ENCODE measurements around the gene WDR64.
"Not testable (repeated sequence)": the region's sequence is repeated elsewhere in the genome, so short reads cannot be mapped to it uniquely, and the experiment has no call there.

Gene WDR64

GRCh38 chr1:241703739-241704138 is 51.7 kb downstream of the WDR64 start:
- FAIRE-seq, result not testable (repeated sequence)

GRCh38 chr1:241706257-241706656 is 54.2 kb downstream of the WDR64 start:
- FAIRE-seq, result peak; percentile 39

DNA sequence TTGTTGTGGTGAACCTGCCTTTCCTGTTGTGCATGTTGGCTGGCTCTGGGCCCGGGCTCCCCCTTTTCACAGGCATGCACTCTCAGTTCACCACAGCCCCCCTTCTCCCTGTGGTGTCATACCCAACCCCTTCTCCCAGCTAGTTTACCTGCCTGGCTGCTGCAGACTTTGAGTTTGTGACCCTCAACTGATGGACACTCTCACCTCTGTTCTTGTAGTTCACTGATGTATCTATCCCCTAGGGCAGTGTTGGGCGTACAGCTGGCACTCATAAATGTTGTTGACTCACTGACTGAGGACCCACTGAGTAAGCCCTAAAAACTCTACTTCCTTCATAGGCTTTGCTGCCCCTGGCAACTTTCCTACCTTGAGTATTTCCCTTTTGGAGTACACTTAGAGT is 54.9 kb downstream of the WDR64 start:
- FAIRE-seq, result no peak

DNA sequence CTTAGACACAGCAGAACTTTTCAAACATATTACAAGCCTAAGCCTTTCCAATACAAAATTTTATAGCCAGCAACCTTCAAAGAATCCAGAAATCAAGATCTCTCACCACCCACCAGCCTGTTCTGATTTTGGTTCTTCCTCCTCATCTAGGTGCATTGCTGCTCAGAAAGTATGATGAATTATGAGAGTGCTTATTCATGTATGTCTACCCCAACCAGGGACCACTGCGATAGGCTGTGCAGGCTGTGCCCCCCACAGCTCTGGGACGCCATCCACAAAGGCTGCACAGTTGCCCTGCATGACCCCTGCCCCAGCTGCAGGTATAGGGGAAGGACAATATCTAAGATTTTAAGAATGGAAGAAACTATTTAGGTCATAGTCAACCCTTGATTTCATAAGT is 55.4 kb downstream of the WDR64 start:
- FAIRE-seq, result no peak

- no peak for FAIRE-seq
Measured at GRCh38 chr1:241711326-241711725, 59.2 kb downstream of the WDR64 start.

DNA sequence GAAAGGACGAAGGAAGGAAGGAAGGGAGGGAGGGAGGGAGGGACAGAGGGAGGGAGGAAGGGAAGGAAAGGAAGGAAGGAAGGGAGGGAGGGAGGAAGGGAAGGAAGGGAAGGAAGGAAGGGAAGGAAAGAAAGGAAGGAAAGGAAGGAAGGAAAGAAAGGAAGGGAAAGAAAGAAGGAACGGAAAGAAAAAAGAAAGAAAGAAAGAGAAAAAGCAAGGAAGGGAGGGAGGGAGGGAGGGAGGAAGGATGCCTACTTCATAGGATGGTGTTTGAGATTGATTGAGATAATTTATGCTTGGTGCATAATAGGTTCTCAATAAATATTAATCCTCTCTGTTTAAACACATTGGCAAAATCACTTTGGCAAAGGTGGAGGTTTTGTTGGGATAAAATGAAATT is 61.2 kb downstream of the WDR64 start:
- no peak for FAIRE-seq

- FAIRE-seq, result no peak
Measured at GRCh38 chr1:241714321-241715218, 62.5 kb downstream of the WDR64 start.

DNA sequence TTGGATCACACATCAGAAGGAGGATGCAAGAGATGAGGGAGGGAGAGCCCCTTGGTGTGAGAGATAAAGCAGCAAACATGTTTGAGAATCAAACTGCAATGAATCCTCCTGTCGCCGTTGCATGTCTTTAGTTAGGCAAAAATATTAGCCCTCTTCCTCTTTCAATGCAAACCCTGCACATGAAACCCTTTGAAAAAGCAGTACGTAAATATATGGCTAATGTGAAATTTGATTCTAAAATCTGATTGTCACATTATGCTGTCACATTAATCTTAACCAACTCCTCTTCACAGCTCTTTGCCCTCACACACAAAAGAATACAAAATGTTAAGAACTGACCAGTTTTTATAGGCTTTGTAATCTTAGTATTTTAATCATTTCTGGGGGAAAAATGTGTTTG is 63.4 kb downstream of the WDR64 start:
- FAIRE-seq, result no peak

DNA sequence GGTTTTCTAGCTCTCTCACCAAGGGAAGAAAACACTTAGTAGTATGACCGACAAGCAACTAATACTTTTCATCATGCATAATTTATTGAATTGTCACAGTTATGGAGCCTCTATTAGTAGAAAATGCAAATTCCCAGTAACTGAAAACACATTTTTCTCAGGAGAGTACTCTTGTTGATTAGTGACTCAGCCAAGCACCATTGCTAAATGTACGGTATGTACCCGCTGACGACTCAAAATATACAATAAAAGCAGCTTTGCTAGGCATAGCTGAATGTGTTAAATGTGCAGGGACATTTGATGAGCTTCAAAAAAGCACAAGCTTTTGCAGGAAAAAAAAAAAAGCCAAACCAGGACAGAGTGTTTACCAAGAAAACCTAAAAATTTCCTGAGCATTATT is 63.9 kb downstream of the WDR64 start:
- FAIRE-seq, result no peak

- no peak for FAIRE-seq
Measured at GRCh38 chr1:241716915-241717656, 65.0 kb downstream of the WDR64 start.

DNA sequence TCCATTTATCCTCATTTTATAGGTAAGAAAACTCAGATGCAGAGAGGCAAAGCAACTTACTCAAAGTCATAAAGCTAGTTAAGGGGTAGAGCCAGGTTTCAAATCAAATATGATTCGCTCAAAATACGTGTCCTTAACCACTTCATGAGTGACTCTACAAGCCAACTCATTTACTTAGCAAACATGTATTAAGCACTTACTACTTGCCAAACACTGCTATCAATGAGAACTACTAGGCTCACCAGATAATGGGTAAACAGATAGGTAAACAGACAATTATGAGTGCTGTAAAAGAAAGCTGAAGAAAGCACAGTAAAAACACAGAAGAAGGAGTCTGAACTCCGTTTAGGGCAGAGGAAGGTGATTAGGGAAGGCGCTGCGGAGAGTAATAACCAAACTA is 65.9 kb downstream of the WDR64 start:
- FAIRE-seq, result no peak

DNA sequence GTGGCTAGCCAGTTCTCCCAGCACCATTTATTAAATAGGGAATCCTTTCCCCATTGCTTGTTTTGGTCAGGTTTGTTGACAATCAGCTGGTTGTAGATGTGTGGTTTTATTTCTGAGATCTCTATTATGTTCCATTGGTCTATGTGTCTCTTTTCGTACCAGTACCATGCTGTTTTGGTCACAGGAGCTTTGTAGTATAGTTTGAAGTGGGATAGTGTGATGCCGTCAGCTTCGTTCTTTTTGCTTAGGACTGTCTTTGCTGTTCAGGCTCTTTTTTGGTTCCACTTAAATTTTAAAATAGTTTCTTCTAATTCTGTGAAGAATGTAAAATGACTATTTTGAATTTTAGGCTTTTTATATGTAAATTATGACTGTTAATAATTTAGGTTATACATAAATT is 68.9 kb downstream of the WDR64 start:
- no peak for FAIRE-seq

GRCh38 chr1:241722947-241723346 is 70.9 kb downstream of the WDR64 start:
- no peak for FAIRE-seq

GRCh38 chr1:241724741-241725356 is 72.8 kb downstream of the WDR64 start:
- no peak for FAIRE-seq

DNA sequence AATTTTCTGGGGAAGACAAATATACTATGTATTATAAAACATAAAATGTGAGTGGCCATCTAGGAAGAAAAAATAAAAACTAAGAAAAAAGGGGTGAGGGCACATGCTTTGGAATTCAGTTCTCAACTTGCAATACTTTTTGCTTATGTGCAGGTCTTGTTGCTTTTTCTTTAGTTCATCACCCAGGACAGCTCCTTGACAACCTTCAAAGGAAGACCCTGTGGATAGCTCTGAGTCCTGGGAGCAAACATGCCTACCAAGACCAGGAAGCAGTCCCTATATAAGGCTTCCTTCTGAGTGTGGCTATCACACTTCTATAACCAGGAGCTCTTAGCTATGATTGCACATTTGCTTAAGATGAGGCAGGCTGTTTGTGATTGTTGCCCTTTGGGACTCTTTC is 78.0 kb downstream of the WDR64 start:
- FAIRE-seq, result no peak

- FAIRE-seq, result no peak
Measured at GRCh38 chr1:241733899-241734298, 81.8 kb downstream of the WDR64 start.

GRCh38 chr1:241734533-241734932 is 82.5 kb downstream of the WDR64 start:
- FAIRE-seq, result no peak

GRCh38 chr1:241735493-241735926 is 83.4 kb downstream of the WDR64 start:
- not testable (repeated sequence) for FAIRE-seq

DNA sequence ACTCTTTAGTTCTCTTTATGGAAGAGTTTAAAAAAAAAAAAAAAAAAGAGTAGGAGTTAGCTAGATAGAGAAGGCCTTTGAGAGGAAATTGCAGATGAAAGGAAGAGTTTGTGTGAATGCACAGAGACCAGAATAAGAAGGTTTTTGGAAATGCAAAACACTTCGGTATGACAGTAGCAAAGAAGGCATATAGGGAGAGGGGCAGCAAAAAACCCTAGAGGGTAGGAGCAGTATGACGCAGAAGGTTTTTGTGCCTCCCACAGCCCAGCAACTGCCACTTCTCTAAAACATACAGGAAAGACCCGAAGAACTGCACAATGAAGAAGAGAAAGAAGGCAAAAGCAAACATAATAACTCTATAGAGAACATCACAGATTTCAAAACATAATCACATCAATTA is 84.3 kb downstream of the WDR64 start:
- FAIRE-seq, result no peak

GRCh38 chr1:241738284-241739078 is 86.4 kb downstream of the WDR64 start:
- no peak for FAIRE-seq

DNA sequence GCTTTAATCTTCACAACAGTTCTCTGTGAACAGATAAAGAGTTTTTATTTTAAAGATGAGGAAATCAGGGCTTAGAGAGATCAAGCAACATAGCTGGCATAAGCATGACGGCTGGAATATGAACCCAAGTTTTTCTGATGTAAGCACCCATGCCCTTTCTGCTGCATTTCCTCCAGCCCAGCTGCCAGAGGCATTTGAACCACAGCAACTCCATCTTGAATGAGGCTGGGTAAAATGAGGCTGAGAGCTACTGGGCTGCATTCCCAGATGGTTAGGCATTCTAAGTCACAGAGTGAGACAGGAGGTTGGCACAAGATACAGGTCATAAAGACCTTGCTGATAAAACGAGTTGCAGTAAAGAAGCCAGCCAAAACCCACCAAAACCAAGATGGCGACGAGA is 90.0 kb downstream of the WDR64 start:
- FAIRE-seq, result no peak

DNA sequence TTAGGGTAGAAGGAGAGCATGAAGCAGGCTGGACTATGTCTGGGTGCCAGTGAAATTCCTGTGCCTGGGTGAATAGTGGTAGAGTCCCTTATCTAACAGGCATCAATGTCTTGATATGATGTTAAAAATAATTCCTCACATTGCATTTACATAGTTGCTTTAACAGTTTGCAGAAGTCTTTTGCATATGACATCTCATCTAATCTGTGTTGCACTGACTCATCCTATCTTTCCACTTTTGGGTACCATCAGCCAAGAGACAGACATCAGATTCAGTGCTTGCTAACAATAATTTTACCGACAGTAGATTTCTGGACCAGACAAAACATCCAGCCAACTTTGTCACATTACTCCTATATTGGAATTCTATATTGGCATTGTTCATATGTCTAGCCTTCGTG is 92.5 kb downstream of the WDR64 start:
- FAIRE-seq, result no peak

GRCh38 chr1:241747992-241748391 is 95.9 kb downstream of the WDR64 start:
- FAIRE-seq, result no peak
